GM19035 (cell line): Measurements from ENCODE around the gene SLC25A42.
"Not testable (repeated sequence)": the region's sequence is repeated elsewhere in the genome, so short reads cannot be mapped to it uniquely, and the experiment has no call there.

Experiments used
- ATAC-seq: cut with Tn5 transposase; IDR thresholded peaks from one replicate; pipeline ENCODE4 v1.9.1; 2021; ENCODE audit not compliant: unreplicated experiment

Gene SLC25A42

GRCh38 chr19:19132912-19133311 is 69.1 kb downstream of the SLC25A42 start:
- ATAC-seq = no peak

- ATAC-seq = no peak
Observed at GRCh38 chr19:19133985-19134384, 70.2 kb downstream of the SLC25A42 start.

GRCh38 chr19:19134687-19135158 is 70.9 kb downstream of the SLC25A42 start:
- ATAC-seq = no peak

GRCh38 chr19:19135713-19136112 is 71.9 kb downstream of the SLC25A42 start:
- ATAC-seq = not testable (repeated sequence)

GRCh38 chr19:19137556-19138108 is 73.8 kb downstream of the SLC25A42 start:
- ATAC-seq = no peak

GRCh38 chr19:19138109-19138981 is 74.6 kb downstream of the SLC25A42 start, which contains the start of gene TMEM161A:
Gene TMEM161A, minus strand, starts transcription at chr19:19138478. Its CDS starts 50 bp downstream, at chr19:19138428.
- ATAC-seq = peak; percentile 98

- ATAC-seq = no peak
Observed at GRCh38 chr19:19139876-19140229, 76.1 kb downstream of the SLC25A42 start.

GRCh38 chr19:19140476-19140875 is 76.7 kb downstream of the SLC25A42 start:
- no peak for ATAC-seq

GRCh38 chr19:19142347-19142746 is 78.6 kb downstream of the SLC25A42 start:
- ATAC-seq = no peak

GRCh38 chr19:19145281-19145680 is 81.5 kb downstream of the SLC25A42 start:
- no peak for ATAC-seq

- no peak for ATAC-seq
Observed at GRCh38 chr19:19145684-19146608, 82.2 kb downstream of the SLC25A42 start.

- ATAC-seq = no peak
Observed at GRCh38 chr19:19146865-19147264, 83.1 kb downstream of the SLC25A42 start.

GRCh38 chr19:19147344-19147743 is 83.5 kb downstream of the SLC25A42 start:
- ATAC-seq = no peak

- ATAC-seq = not testable (repeated sequence)
Observed at GRCh38 chr19:19148504-19148903, 84.7 kb downstream of the SLC25A42 start.

- ATAC-seq = no peak
Observed at GRCh38 chr19:19149435-19149834, 85.6 kb downstream of the SLC25A42 start.

GRCh38 chr19:19151418-19151817 is 87.6 kb downstream of the SLC25A42 start:
- no peak for ATAC-seq

- no peak for ATAC-seq
Observed at GRCh38 chr19:19152668-19153384, 89.0 kb downstream of the SLC25A42 start.

- no peak for ATAC-seq
Observed at GRCh38 chr19:19154768-19155494, 91.1 kb downstream of the SLC25A42 start.

- ATAC-seq = peak; percentile 84
Observed at GRCh38 chr19:19155495-19156219, 91.9 kb downstream of the SLC25A42 start.
